Endodermal cell (in vitro differentiated cells): ENCODE measurements around the gene SLC2A3. TPM values are rescaled to one million over a fixed set of nuclear protein-coding genes. Genes with fewer than 3 reads are reported as not detected.
"Not testable (repeated sequence)": the region's sequence is repeated elsewhere in the genome, so short reads cannot be mapped to it uniquely, and the experiment has no call there.

Experiments
- DNase-seq: peaks from one replicate; pipeline ENCODE4 v3.0.0-alpha.2; 2017
- H3K27ac ChIP-seq: 2 replicates; pipeline ENCODE4 v1.5.1; 2013; ENCODE audit warnings: mild to moderate bottlenecking, low read depth, low read length, moderate library complexity
- H3K27me3 ChIP-seq: 2 replicates; pipeline ENCODE4 v1.6.1; 2013; ENCODE audit warnings: mild to moderate bottlenecking, low read length, moderate library complexity; ENCODE audit not compliant: insufficient read depth, control insufficient read depth, poor library complexity, severe bottlenecking
- H3K36me3 ChIP-seq: 2 replicates; pipeline ENCODE4 v1.7.0; 2013; ENCODE audit warnings: mild to moderate bottlenecking, low read length, moderate library complexity; ENCODE audit not compliant: control insufficient read depth, insufficient read depth
- H3K4me1 ChIP-seq: one replicate; pipeline ENCODE4 v1.7.0; 2013; ENCODE audit warnings: low read length; ENCODE audit not compliant: control insufficient read depth, insufficient read depth
- H3K4me3 ChIP-seq: 2 replicates; pipeline ENCODE4 v1.5.1; 2013; ENCODE audit warnings: mild to moderate bottlenecking, low read length, moderate library complexity
- H3K9ac ChIP-seq: 2 replicates; pipeline ENCODE4 v1.6.1; 2013; ENCODE audit warnings: mild to moderate bottlenecking, low read length, moderate library complexity; ENCODE audit not compliant: poor library complexity, severe bottlenecking; ENCODE audit errors: extremely low read depth
- H3K9me3 ChIP-seq: 2 replicates; pipeline ENCODE4 v1.6.1; 2013; ENCODE audit warnings: mild to moderate bottlenecking, low read length, moderate library complexity; ENCODE audit not compliant: control insufficient read depth
- H3K27ac Mint-ChIP-seq: 2 replicates; pipeline ENCODE4 v1.8.0; 2020; ENCODE audit warnings: mixed read lengths
- H3K27me3 Mint-ChIP-seq: 2 replicates; pipeline ENCODE4 v1.8.0; 2021; ENCODE audit warnings: mild to moderate bottlenecking, mixed read lengths; ENCODE audit not compliant: insufficient read depth
- H3K36me3 Mint-ChIP-seq: 2 replicates; pipeline ENCODE4 v1.8.0; 2020; ENCODE audit warnings: low read depth, mixed read lengths
- H3K4me1 Mint-ChIP-seq: 2 replicates; pipeline ENCODE4 v1.8.0; 2020; ENCODE audit warnings: mixed read lengths
- H3K4me3 Mint-ChIP-seq: 2 replicates; pipeline ENCODE4 v1.8.0; 2020; ENCODE audit warnings: mild to moderate bottlenecking, moderate library complexity, mixed read lengths
- H3K9me3 Mint-ChIP-seq: 2 replicates; pipeline ENCODE4 v1.8.0; 2020; ENCODE audit warnings: mild to moderate bottlenecking, mixed read lengths
- WGBS, 2 experiments: methylation state at CpG; one replicate each; pipeline versions ENCODE4 v1.1.5 to v1.1.7; 2013; ENCODE audit warnings: missing lambda C conversion rate in 2 of 2, mixed read lengths in 1 of 2; ENCODE audit not compliant: insufficient coverage in 1 of 2, insufficient read length in 1 of 2; 5-methylcytosine and 5-hydroxymethylcytosine counted together
- total RNA-seq, 2 donors: library from RNA; stranded (reverse); fragmentation: NEBNext Ultra II Directional in 1 of 2; extraction: Animal tissue kit (Norgen Biotek cat#: 25700) in 1 of 2; gene quantifications; 2 replicates in 1 of 2; 3 replicates in 1 of 2; pipeline ENCODE4 v1.2.1, GENCODE V29; 2021
- TF ChIP-seq, protein P1 (sequence below): fragments of 200-600 bp; sonication (generic); conservative IDR thresholded peaks from 2 replicates; pipeline ENCODE4 v1.5.0; 2021; ENCODE audit warnings: antibody characterized with exemption, mild to moderate bottlenecking

The SLC2A3 gene
- total RNA-seq, 2 donors from 2014 or later: 1,330 to 2,480 TPM

DNA sequence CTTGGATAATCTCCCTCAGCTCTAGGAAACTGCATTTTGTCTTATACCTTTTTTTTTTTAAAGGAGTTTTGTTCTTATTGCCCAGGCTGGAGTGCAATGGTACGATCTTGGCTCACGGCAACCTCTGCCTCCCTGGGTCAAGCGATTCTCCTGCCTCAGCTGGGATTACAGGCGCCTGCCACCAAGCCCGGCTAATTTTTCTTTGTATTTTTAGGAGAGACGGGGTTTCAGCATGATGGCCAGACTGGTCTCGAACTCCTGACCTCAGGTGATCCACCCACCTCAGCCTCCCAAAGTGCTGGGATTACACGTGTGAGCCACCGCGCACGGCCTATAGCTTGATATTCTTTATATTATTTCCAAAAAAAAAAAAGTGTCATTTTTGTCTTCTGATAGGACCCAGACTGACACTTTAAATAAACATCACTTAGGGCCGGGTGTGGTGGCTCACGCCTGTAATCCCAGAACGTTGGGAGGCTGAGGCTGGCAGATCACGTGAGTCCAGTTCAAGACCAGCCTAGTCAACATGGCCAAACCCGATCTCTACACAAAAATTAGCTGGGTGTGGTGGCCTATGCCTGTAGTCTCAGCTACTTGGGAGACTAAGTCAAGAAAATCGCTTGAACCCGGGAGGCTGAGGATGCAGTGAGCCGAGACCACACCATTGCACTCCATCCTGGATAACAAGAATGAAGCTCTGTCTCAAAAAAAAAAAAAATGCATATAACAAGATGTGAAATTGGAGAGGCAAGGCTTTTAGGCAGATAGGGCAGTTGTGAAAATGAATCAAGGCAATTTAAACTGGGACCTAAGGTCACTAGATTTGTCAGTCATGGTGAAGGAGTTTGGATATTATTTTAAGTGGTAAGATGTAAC, 18.4 kb downstream of the SLC2A3 start:
- TF ChIP-seq, protein P1, sequence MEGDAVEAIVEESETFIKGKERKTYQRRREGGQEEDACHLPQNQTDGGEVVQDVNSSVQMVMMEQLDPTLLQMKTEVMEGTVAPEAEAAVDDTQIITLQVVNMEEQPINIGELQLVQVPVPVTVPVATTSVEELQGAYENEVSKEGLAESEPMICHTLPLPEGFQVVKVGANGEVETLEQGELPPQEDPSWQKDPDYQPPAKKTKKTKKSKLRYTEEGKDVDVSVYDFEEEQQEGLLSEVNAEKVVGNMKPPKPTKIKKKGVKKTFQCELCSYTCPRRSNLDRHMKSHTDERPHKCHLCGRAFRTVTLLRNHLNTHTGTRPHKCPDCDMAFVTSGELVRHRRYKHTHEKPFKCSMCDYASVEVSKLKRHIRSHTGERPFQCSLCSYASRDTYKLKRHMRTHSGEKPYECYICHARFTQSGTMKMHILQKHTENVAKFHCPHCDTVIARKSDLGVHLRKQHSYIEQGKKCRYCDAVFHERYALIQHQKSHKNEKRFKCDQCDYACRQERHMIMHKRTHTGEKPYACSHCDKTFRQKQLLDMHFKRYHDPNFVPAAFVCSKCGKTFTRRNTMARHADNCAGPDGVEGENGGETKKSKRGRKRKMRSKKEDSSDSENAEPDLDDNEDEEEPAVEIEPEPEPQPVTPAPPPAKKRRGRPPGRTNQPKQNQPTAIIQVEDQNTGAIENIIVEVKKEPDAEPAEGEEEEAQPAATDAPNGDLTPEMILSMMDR: no peak
- Histone ChIP-seq H3K4me1 (no peaks in the 10 kb centered on the region), H3K4me3 (no peak overlapping the region), H3K36me3 (peaks cover 42% of the 10 kb centered on the region), H3K9ac (no peak overlapping the region), H3K9me3 (no peaks in the 10 kb centered on the region), H3K27me3 (no peaks in the 10 kb centered on the region), H3K27ac (no peak overlapping the region)
- Mint-ChIP-seq H3K4me1 (peaks cover 32% of the 10 kb centered on the region), H3K4me3 (no peak overlapping the region), H3K27ac (peak overlapping the region; percentile 87), H3K27me3 (no peaks in the 10 kb centered on the region), H3K9me3 (no peaks in the 10 kb centered on the region), H3K36me3 (peaks cover 50% of the 10 kb centered on the region)
- WGBS, 2 experiments: 92 to 94% methylated on average over 14 to 19 of the region's 19 CpGs
- peak; percentile 72 for DNase-seq

DNA sequence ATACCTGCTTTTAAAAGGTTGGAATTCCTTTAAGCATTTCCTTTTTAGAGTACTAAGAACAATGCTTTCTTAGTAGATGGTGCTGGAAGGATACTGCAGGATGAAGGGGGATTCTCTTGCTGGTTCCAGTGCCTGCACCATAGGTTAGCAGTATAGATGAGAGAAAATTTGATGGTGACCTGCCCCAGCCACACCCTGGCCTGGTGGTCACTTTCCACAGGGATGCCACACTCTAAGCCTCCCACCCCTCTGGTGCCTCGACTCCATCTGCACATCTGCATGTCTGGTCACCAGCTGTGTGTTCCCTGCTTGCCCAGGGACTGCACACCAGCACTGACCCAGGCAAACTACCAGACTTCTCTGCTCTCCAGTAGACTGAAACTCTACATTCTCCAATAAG, 19.1 kb downstream of the SLC2A3 start:
- Mint-ChIP-seq H3K36me3 (peaks cover 43% of the 10 kb centered on the region), H3K4me1 (peaks cover 29% of the 10 kb centered on the region), H3K4me3 (no peak overlapping the region), H3K27me3 (no peaks in the 10 kb centered on the region), H3K9me3 (no peaks in the 10 kb centered on the region), H3K27ac (peak overlapping the region; percentile 87)
- peaks cover 35% of the 10 kb centered on the region for H3K36me3 ChIP-seq
- DNase-seq: peak; percentile 81
- TF ChIP-seq, protein P1: no peak
- H3K4me1 ChIP-seq: no peaks in the 10 kb centered on the region
- no peak overlapping the region for H3K27ac ChIP-seq
- H3K9ac ChIP-seq: no peak overlapping the region
- no peaks in the 10 kb centered on the region for H3K9me3 ChIP-seq
- H3K27me3 ChIP-seq: no peaks in the 10 kb centered on the region
- no peak overlapping the region for H3K4me3 ChIP-seq
- WGBS, 2 experiments: 72 to 83% methylated on average over 1 of the region's 1 CpG

DNA sequence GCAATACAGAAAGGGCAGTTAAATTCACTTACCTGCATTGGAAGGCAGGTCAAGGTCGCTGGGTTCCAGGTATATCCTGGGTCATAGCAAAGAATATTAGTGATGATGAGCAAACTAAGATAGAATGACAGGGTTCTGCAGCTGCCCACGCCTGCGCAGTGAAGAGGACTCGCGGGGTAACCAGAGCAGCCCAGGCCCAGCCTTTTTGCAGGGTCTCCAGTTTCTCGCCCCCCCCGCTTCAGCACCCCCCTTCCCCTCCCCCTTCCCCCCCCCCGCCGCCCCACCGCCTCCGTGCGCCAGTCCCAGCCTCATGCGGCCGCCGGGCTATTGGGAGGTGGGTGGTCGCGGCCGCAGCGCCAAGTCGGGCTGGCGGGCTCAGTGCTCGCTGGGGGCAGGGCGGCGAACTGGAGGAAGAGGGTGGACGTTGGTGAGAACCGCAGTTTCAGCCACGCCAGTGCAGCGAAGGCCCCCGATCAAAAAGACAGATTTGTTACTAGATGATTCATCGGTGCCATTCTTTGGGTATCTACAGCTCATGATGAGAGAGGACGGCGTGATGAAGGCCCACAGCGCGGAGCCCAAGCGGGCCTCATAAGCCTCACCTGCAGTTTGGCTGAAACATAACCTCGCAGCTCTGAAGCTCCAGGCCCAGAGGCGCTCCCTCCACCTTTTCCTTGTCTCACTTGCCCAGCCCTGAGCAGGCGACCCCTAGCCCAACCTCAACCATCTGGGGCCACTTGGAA, 20.2 kb downstream of the SLC2A3 start:
- WGBS, 2 experiments: 94% methylated on average over 20 to 32 of the region's 38 CpGs
- Histone ChIP-seq H3K4me3 (no peak overlapping the region), H3K9me3 (no peaks in the 10 kb centered on the region), H3K27ac (no peak overlapping the region), H3K36me3 (peaks cover 24% of the 10 kb centered on the region), H3K9ac (no peak overlapping the region), H3K27me3 (no peaks in the 10 kb centered on the region), H3K4me1 (no peaks in the 10 kb centered on the region)
- TF ChIP-seq, protein P1: no peak
- peak overlapping the region; percentile 23 for H3K4me3 Mint-ChIP-seq
- DNase-seq: peak; percentile 83
- peaks cover 32% of the 10 kb centered on the region for H3K36me3 Mint-ChIP-seq
- H3K27ac Mint-ChIP-seq: peak overlapping the region; percentile 87
- no peaks in the 10 kb centered on the region for H3K27me3 Mint-ChIP-seq
- H3K4me1 Mint-ChIP-seq: peaks cover 21% of the 10 kb centered on the region
- H3K9me3 Mint-ChIP-seq: no peaks in the 10 kb centered on the region

DNA sequence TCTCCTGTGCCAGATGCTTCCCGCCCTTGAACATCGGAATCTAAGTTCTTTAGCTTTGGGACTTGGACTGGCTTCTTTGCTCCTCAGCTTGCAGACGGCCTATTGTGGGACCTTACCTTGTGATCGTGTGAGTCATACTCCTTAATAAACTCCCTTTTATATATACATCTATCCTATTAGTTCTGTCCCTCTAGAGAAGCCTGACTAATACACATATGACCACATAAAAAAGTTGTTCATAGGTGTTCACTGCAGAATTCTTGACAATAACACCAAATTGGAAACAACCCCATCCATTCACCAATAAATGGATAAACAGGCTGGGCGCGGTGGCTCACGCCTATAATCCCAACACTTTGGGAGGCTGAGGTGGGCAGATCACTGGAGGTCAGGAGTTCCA, 25.9 kb downstream of the SLC2A3 start:
- H3K27me3 ChIP-seq, H3K36me3 Mint-ChIP-seq, DNase-seq, H3K27me3 Mint-ChIP-seq, H3K36me3 ChIP-seq, H3K9me3 ChIP-seq, H3K27ac ChIP-seq, H3K4me3 Mint-ChIP-seq, H3K4me1 ChIP-seq, H3K9me3 Mint-ChIP-seq, H3K4me3 ChIP-seq, H3K9ac ChIP-seq: not testable (repeated sequence)
- peaks cover 29% of the 10 kb centered on the region for H3K4me1 Mint-ChIP-seq
- 94% methylated on average over 7 of the region's 7 CpGs for WGBS, 2 experiments
- peak overlapping the region; percentile 33 for H3K27ac Mint-ChIP-seq
